GM12878 (cell line): ENCODE measurements around the gene ARL2. TPM values are rescaled to one million over a fixed set of nuclear protein-coding genes. Genes with fewer than 3 reads are reported as not detected.
"Not testable (repeated sequence)": the region's sequence is repeated elsewhere in the genome, so short reads cannot be mapped to it uniquely, and the experiment has no call there.

ENCODE experiments used
- ATAC-seq: fragments of 200-7000 bp; cut with Tn5 transposase; 3 replicates; pipeline ENCODE4 v1.9.1; 2020; ENCODE audit warnings: mild to moderate bottlenecking, moderate library complexity
- BruUV-seq: library from RNA; stranded (reverse); fragments of 400-500 nt; replicated peaks from 2 replicates; lab custom pipeline; 2021; lab: Mats Ljungman, UMichigan
- CTCF ChIA-PET: fragments of 300-600 bp; sonication (Branson Sonifier 250); formaldehyde crosslinking; extraction: SDS; loops from one replicate; lab custom pipeline; 2021; ENCODE audit warnings: inconsistent platforms; lab: Yijun Ruan, JAX
- POLR2A ChIA-PET: fragments of 350-600 bp; formaldehyde crosslinking; extraction: SDS; loops from one replicate; lab custom pipeline; 2021; ENCODE audit warnings: inconsistent platforms; lab: Charles Lee
- RAD21 ChIA-PET: fragments of 300-600 bp; sonication (Branson Sonifier 250); formaldehyde crosslinking; loops from one replicate; lab custom pipeline; 2023; ENCODE audit warnings: antibody characterized with exemption; ENCODE audit not compliant: unreplicated experiment; lab: Charles Lee
- SMC1A ChIA-PET: fragments of 300-600 bp; sonication (Branson Sonifier 250); formaldehyde crosslinking; loops from one replicate; lab custom pipeline; 2023; ENCODE audit not compliant: unreplicated experiment, uncharacterized antibody; lab: Charles Lee
- DNase-seq: peaks from one replicate; pipeline ENCODE4 v3.0.0-alpha.2; 2011; ENCODE audit warnings: low read depth, low spot score
- FAIRE-seq: peaks from 3 replicates; lab custom pipeline; 2011; peaks lifted over from hg19 to GRCh38; lab: Jason Lieb, UNC
- H2AFZ ChIP-seq: 2 replicates; pipeline ENCODE4 v1.6.0; 2011; ENCODE audit warnings: low read depth, low read length, control low read depth; ENCODE audit not compliant: control insufficient read depth
- H3K27ac ChIP-seq: 2 replicates; pipeline ENCODE4 v1.5.1; 2011; ENCODE audit warnings: control low read depth; ENCODE audit not compliant: control insufficient read depth, insufficient read depth
- H3K27me3 ChIP-seq, 2 experiments: replicated peaks in 1 of 2; 2 replicates each; pipeline versions ENCODE4 v1.6.0 to v1.6.1; 2011; ENCODE audit warnings: low read length in 1 of 2; ENCODE audit not compliant: control insufficient read depth in 2 of 2, insufficient read depth in 2 of 2
- H3K36me3 ChIP-seq, 2 experiments: 2 replicates each; pipeline ENCODE4 v1.5.1; 2011; ENCODE audit warnings: low read length in 1 of 2; ENCODE audit not compliant: control insufficient read depth in 2 of 2, insufficient read depth in 2 of 2
- H3K4me1 ChIP-seq: 2 replicates; pipeline ENCODE4 v1.6.1; 2011; ENCODE audit warnings: mild to moderate bottlenecking, low read length, moderate library complexity, mixed read lengths; ENCODE audit not compliant: control insufficient read depth, insufficient read depth
- H3K4me2 ChIP-seq: 2 replicates; pipeline ENCODE4 v1.6.0; 2011; ENCODE audit warnings: control low read depth; ENCODE audit not compliant: control insufficient read depth, insufficient read depth
- H3K4me3 ChIP-seq: fragments of 200-600 bp; sonication (generic); 2 replicates; pipeline ENCODE4 v1.5.1; 2016
- H3K79me2 ChIP-seq: 2 replicates; pipeline ENCODE4 v1.6.0; 2011; ENCODE audit warnings: low read length; ENCODE audit not compliant: control insufficient read depth, insufficient read depth
- H3K9ac ChIP-seq: 2 replicates; pipeline ENCODE4 v1.8.0; 2011; ENCODE audit warnings: low read length, control low read depth, mixed read lengths; ENCODE audit not compliant: control insufficient read depth, insufficient read depth
- H3K9me3 ChIP-seq: replicated peaks from 3 replicates; pipeline ENCODE4 v1.5.1; 2011; ENCODE audit warnings: mild to moderate bottlenecking, low read length; ENCODE audit not compliant: control insufficient read depth, insufficient read depth
- H4K20me1 ChIP-seq: 2 replicates; pipeline ENCODE4 v1.6.0; 2011; ENCODE audit not compliant: control insufficient read depth, insufficient read depth
- REST ChIP-seq: IDR thresholded peaks from 2 replicates; pipeline ENCODE4 v1.6.1; 2012; ENCODE audit warnings: mild to moderate bottlenecking, low read depth, low read length
- TCF12 ChIP-seq: IDR thresholded peaks from 2 replicates; pipeline ENCODE4 v1.6.1; 2011; ENCODE audit warnings: low read depth, mild to moderate bottlenecking, low read length
- WGBS: methylation state at CpG from one replicate; pipeline ENCODE4 v1.1.6; 2016; ENCODE audit warnings: low lambda C conversion rate; ENCODE audit not compliant: insufficient replicate concordance, insufficient coverage; ENCODE audit errors: missing lambda C conversion rate; 5-methylcytosine and 5-hydroxymethylcytosine counted together
- in situ Hi-C: fragments of 300-500 bp; cut with MboI; formaldehyde crosslinking; loops from 9 replicates; pipeline ENCODE4 v1.14.3; 2018; ENCODE audit warnings: mixed read lengths
- intact Hi-C: fragments of 100-400 bp; cut with micrococcal nuclease; formaldehyde crosslinking; loops from one replicate; pipeline ENCODE4 v1.14.2; 2022; ENCODE audit not compliant: unreplicated experiment
- polyA plus RNA-seq, 11 experiments: library from polyadenylated mRNA; depleted of rRNA in 4 of 11; unstranded in 6 of 11; stranded (reverse) in 5 of 11; fragments of >200 nt; fragmentation: Nextera tagmentation in 4 of 11; fragmentation: Illumina TruSeq in 1 of 11; extraction: Ambion mirVana in 4 of 11; extraction: Trizol in 1 of 11; gene quantifications; 1 replicate in 1 of 11; 2 replicates in 10 of 11; pipeline versions ENCODE4 v1.2.1 to v1.2.3, GENCODE V29; 2011 to 2016; ENCODE audit warnings: inconsistent platforms in 2 of 11, missing spikeins in 2 of 11, low read depth in 1 of 11
- total RNA-seq, 4 experiments: library from RNA; depleted of rRNA in 3 of 4; stranded (reverse); fragments of >200 nt in 3 of 4; fragmentation: Illumina TruSeq in 1 of 4; extraction: Trizol in 1 of 4; gene quantifications; 2 replicates each; pipeline versions ENCODE4 v1.2.1 to v1.2.3, GENCODE V29; 2013 to 2021

The ARL2 gene
- total and polyA plus RNA-seq, 10 of the 15 experiments (the other 5 are each of a cell fraction or from before 2014, with no cell fraction given): 4.1 to 138 (median 73.4) TPM

- in situ Hi-C loops: no loop called here
- Histone ChIP-seq H3K4me2 (no peak overlapping the region), H2AFZ (no peak overlapping the region), H3K27me3 (no peaks in the 10 kb centered on the region), H4K20me1 (no peaks in the 10 kb centered on the region), H3K27ac (no peak overlapping the region), H3K4me1 (no peaks in the 10 kb centered on the region), H3K36me3 (no peaks in the 10 kb centered on the region), H3K9me3 (no peaks in the 10 kb centered on the region), H3K79me2 (no peaks in the 10 kb centered on the region), H3K9ac (no peak overlapping the region), H3K4me3 (no peak overlapping the region)
- TF ChIP-seq REST (peak; percentile 81), TCF12 (no peak)
- no TSS peak for BruUV-seq
- ChIA-PET SMC1A (interaction anchor here (1.3 to 1.9 kb wide), 2 partner anchors 10 to 312 kb away, joined by 4 to 6 read pairs; no protein-coding TSS in a partner anchor), CTCF (interaction anchor here (0.6 to 5.0 kb wide), 3 partner anchors 10 to 172 kb away, joined by 3 to 25 read pairs (median 4); partner anchors contain the start of gene ARL2), POLR2A (no interaction called here), RAD21 (interaction anchor here (1.0 to 2.3 kb wide), 2 partner anchors 10 to 155 kb away, joined by 3 to 6 read pairs; no protein-coding TSS in a partner anchor)
- intact Hi-C loops: no loop called here
- 65% methylated on average over 7 of the region's 7 CpGs for WGBS
- DNase-seq (no peak), FAIRE-seq (no peak), ATAC-seq (peak; percentile 27; the same call in 1 of the 3 replicates)
Observed at GRCh38 chr11:65003282-65003681, 10.7 kb upstream of the ARL2 start.

- RAD21 ChIA-PET, in situ Hi-C loops: not testable (repeated sequence)
- WGBS: 4% methylated on average over 3 of the region's 3 CpGs
Observed at GRCh38 chr11:65003968-65004367, 10.0 kb upstream of the ARL2 start.

More at GRCh38 chr11:65003968-65004367, 10.0 kb upstream of the ARL2 start:
- POLR2A ChIA-PET, H3K4me1 ChIP-seq, H3K27ac ChIP-seq, H3K4me3 ChIP-seq, H3K9ac ChIP-seq, intact Hi-C loops, FAIRE-seq, H3K36me3 ChIP-seq, H2AFZ ChIP-seq, H3K9me3 ChIP-seq, H3K79me2 ChIP-seq, H4K20me1 ChIP-seq, BruUV-seq, H3K27me3 ChIP-seq, DNase-seq, ATAC-seq, H3K4me2 ChIP-seq: not testable (repeated sequence)
- ChIA-PET CTCF (interaction anchor here (5.0 kb wide), 1 partner anchor 9 kb away, joined by 25 read pairs; the partner anchor contains the start of gene ARL2), SMC1A (interaction anchor here (1.9 kb wide), 1 partner anchor 9 kb away, joined by 6 read pairs; no protein-coding TSS in a partner anchor)
